GM19025 (cell line): ENCODE results near the gene PCBD1.
"Not testable (repeated sequence)": the region's sequence is repeated elsewhere in the genome, so short reads cannot be mapped to it uniquely, and the experiment has no call there.

ENCODE experiments used
- ATAC-seq: cut with Tn5 transposase; IDR thresholded peaks from one replicate; pipeline ENCODE4 v1.9.1; 2021; ENCODE audit warnings: mild to moderate bottlenecking, low read depth, moderate library complexity; ENCODE audit not compliant: unreplicated experiment

The PCBD1 gene

GRCh38 chr10:70887804-70888800 is at the start of gene PCBD1:
Gene PCBD1, minus strand, starts transcription at chr10:70888565. Its CDS starts 32 bp downstream, at chr10:70888533.
- peak; percentile 82 for ATAC-seq

GRCh38 chr10:70937661-70938060 is 49.3 kb upstream of the PCBD1 start:
- no peak for ATAC-seq

- no peak for ATAC-seq
Observed at GRCh38 chr10:70936111-70936510, 47.7 kb upstream of the PCBD1 start.

DNA sequence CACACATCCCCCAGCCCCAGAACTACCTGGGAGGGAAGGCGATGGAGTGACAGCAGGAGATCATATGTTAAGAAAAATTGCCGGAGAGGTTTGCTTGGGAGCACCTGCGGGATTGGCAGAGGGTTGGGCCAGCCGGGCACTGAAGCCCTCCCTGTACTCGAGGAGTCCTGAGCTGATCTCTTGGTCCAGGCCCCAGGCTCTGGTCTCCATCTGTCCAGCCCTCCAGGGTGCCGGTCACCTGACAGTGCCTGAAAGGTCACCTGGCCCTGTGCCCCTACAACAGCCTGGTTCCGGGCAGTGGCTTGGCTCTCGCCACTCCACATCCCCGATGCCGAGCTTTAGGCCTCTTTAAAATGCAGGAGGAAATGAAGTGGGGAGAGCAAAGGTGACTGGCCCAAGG is 47.3 kb upstream of the PCBD1 start:
- ATAC-seq, result no peak

DNA sequence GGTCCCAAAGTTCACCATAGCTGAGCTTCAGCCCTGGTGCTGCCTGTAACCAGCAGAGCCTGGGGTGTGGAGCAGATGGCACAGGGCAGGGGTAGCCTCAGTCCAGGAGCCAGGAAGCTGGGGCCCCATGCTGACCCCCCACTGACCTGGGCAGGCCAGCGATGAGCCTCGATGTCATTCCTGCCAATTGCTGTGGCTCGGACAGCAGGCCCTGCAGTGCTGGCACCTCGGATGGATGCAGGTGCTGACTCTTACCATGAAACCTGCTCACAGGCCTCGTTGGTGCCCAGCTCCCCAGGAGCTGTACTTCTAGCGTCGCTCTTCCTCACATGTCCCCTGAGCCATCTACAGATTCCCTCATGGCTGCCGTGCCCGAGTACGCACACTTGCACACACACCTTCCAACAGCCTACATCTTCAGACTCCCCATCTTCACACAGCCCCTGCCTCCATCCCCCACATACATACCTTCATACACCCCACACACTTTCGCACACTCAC is 46.8 kb upstream of the PCBD1 start:
- ATAC-seq, result no peak

DNA sequence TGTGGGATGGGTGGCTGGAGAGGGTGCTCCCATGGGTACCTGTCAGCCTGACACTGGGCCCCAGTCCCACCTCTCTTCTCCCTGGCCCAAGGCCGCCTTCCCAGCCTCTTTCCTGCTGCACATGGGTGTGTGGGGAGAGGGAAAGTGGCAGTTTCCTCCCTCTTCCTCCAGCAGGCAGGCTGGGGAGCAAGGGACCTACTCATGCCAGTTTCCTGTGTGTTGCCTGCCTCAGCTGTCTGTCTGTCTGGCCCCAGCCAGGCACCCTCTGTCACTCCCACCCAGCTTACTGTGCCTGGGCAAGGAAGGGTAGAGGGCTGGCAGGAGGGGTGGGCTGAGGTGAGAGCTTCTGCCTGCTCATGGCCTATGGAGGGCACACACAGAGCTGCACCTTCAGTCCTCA is 46.3 kb upstream of the PCBD1 start:
- no peak for ATAC-seq

DNA sequence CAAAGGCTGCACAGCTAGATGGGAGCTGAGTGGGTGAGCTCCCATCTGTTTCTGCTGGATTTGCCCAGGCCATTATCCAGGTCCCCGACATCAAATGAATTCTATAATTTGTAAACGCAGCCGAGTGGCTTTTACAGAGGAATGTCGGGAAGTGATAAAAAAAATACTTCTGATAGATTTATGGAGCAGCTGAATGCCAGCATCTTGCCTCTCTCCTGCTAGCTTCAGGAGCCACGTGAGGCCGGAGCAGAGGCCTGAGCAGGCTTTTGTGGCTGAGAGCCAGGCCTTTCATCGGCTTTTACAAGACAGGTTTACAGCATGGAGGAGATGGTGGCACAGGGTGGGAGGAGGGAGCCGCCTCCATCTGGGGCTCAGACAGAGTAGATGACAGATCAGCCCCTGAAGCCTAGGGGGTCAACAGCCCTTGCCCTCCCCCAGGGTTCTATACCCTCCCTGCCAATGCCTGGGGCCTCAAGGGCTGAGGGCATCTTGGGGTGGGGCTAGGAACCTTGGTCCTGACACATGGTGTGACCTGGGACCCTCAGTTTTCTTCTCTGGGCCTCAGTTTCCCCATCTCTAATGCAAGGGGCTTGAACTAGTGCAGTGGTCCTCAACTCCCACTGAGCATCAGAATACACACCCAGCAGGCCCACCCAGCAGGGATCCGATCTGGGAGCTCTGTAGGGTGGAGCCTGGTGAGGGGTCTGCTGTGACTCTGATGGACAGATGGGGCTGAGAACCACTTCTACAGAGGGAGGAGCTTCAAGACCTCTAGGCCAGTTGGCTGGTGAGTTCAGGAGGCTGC is 44.2 kb upstream of the PCBD1 start:
- ATAC-seq, result no peak

DNA sequence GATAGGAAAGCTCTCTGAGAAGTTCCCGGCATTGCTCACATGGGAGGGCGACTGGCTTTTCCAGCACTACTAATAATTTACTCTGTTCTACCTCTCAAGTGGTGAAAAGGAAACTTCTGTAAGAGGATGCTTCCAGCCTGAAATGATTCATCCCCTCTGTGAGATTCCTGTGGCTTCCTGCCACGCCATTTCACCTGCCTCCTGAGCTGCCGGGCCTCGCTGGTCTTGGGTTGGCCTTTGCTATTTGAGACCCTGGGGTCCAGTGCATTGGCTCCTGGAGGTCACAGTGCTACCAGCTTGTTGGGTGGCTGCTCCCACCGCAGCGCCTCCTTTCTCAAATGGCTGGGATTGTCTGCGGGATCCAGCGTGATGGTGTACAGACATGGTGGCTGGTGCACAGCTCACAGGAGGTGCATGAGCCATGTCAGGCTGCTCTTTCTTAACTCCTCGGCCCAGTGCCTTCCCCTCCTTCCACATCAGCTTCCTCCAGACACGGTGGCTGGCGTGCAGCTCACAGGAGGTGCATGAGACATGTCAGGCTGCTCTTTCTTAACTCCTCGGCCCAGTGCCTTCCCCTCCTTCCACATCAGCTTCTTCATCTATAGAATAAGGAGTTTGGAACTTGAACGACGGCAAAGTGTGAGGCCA is 42.9 kb upstream of the PCBD1 start:
- ATAC-seq, result no peak

DNA sequence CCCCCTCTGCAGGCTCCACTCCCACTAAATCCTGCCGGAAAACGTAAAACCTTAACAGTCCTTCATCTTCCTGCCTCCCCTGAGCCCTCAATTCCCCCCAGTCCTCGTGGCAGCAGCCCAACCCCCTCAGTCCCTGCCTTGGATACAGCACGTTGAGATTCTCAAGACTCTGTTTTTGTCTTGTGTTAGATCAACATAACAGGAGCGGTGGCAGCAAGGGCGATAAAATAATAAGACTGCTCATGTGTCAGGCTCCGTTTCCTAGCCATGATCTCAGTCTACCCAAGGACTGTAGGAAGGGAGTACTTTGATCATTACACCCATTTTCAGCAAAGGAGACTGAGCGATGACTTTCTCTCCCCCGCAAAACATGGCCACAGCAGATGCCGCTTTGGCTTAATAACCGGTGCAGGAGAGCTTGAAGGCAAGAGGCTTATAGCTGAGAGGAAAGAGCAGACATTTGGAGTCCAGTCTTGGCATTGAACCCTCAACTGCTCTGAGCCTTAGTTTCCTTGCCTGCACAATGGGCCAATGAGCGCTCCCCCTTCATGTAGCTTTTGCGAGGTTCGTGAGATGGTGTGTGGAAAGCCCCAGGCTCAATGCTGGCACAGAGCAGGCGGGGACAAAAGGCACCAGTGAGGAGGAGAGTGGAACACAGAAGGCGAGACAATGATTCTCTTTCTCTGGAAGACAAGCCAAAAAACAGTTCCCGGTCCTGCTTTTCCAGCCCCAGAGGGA is 42.1 kb upstream of the PCBD1 start:
- no peak for ATAC-seq

DNA sequence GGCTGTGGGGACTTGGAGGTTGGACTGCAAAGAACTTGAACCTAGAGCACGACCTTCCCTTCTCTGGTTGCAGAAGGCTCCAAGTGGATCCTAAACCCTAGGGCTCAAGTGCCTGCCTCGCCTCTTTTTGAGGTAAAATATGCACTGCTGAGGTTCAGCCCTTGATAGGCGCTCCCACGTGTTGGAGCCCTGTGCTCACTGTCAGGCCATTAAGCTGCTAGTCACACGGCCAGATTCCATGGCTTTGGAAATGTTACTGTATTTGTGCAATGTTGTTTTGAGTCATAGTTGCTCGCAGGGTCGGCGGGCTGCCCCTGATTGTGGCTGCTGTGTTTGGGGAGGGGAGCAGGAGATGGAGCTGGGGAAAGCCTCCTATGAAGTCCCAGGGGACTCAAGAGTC is 39.8 kb upstream of the PCBD1 start:
- no peak for ATAC-seq

DNA sequence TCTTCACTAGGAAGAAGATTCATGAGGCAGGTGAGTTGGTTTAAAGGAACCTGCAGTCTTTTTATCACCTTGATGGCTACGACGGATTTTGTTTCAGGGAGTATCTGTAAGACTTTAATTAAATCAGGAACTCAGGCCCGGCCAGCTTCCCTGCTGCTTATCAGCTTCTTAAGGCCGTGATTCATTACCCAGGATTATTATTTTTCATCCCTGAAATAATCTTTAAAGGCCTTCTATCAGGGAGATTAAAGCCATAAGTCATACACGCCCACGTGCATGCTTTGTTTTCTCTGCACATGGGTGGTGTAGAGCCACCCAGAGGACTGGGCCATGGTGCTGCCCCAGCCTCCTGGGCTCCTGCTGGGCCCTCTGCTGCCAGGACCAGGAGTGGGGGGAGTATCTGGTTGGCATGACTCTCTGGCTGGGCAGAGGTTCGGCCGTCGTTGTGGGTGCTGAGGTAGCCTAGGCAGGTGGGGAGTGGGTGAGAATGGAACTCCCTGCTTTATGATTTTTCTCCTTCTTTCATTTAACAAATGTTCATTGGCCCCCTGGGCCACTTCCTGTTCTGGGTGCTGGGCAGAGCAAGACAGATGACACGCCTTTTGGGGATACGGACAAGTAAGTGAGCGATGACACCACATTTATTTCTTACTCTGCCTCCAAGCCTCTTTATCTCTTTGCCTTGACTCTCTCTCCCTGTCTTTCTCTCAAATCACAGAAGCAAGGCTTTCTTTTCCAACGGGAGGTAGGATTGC is 39.0 kb upstream of the PCBD1 start:
- ATAC-seq, result no peak

- ATAC-seq, result no peak
Observed at GRCh38 chr10:70926226-70927000, 38.0 kb upstream of the PCBD1 start.

DNA sequence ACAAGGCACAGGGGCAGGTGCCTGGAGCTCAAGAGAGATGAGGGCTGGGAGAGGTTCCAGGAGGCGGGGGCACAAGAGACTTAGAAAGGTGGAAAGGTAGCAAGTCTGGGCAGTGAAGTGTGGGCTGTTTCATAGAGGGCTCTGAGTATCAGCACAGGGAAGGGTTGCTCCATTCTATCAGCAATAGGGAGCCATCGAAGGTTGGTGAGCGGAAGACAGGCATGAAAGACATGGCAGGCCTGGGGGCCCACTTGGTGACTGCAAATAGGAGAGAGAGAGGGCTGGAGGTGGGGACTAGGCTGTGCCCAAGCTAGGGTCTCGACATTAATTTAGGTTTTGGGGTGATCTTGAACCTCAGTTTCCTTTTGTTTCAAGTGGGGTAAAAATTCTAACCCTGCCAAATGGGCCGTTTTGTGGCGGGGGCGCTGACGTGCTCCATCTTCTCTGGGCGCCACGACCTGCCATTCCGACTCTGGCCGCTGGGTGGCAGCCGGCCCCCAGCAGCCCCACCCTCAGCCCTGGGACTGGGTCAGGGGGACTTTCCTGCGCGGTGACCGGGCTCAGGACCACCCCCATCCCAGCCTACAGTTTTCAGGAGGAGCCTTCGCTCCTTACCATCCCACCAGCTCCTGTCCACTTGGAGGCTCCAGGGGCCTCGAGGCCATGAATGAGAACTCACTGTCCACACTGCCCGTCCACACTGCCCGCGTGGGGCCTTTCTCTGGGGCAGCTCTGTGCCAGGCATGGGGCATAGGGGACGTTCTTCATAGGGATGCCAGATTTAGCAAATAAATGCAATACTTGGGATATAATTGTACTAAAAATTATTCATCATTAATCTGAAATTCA is 37.2 kb upstream of the PCBD1 start:
- no peak for ATAC-seq

DNA sequence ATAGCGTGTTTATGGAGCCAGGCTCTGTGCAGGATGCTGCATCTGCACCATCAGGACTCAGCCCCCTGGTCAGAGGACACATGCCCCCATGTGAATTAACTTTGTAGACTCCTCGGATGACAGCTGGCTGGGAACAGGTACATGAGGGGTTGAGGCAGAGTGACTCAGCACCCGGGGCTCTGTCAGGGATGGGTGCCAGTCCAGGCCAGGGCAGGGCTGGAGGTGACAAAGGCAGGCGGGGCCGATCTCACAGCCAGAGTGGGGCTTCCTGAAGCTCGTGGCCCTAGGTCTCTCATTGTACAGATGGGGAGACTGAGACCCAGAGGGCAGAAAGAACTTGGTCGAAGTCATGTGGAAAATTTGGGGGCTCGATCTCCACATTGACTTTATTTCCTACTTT is 35.3 kb upstream of the PCBD1 start:
- no peak for ATAC-seq

DNA sequence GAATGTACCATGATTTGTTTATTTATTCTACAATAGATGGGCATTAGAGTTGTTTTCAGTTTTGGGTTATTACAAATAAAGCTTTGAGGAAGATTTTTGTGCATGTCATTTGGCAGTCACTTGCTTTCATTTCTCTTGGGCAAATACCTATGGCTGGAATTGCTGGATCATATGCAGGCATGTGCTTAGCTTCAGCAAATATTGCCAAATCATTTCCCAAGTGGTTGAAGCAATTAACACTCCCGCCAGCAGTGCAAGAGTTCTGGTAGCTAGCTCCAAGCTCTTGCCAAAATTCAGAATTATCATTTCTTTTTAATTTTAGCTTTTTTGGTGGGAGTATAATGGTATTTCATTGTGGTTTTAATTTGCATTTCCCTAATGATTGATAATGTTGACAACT is 32.9 kb upstream of the PCBD1 start:
- ATAC-seq, result no peak

DNA sequence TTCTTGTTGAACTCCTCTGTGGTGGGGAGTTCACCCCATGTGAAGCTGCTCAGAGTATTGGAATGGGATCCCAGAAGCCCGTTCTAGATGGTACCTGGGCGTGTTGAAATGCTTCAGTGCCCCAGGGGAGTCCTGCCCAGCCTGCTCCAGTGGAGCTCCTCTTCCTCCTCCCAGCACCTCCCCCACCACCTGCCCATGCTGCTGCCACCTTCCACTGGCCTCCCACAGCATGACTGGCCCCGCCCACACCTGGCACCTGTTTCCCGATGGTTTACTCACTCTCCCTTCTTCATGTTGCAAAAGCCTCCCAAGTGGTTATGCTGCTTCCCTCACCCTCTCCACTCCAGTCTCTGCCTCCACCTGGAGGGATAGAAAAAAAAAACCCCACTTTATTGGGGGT is 32.2 kb upstream of the PCBD1 start:
- no peak for ATAC-seq

GRCh38 chr10:70919906-70920305 is 31.5 kb upstream of the PCBD1 start:
- not testable (repeated sequence) for ATAC-seq
